GM21447 (cell line): Measurements from ENCODE around the gene EXOSC5.
"Not testable (repeated sequence)": the region's sequence is repeated elsewhere in the genome, so short reads cannot be mapped to it uniquely, and the experiment has no call there.

Experiments
- ATAC-seq: cut with Tn5 transposase; IDR thresholded peaks from one replicate; pipeline ENCODE4 v1.9.1; 2021; ENCODE audit not compliant: unreplicated experiment

EXOSC5 gene

GRCh38 chr19:41408846-41409245, 11.7 kb upstream of the EXOSC5 start:
- not testable (repeated sequence) for ATAC-seq

- no peak for ATAC-seq
Measured at GRCh38 chr19:41408256-41408655, 11.1 kb upstream of the EXOSC5 start.

GRCh38 chr19:41407271-41407670, 10.1 kb upstream of the EXOSC5 start:
- no peak for ATAC-seq

GRCh38 chr19:41405776-41406175, 8.6 kb upstream of the EXOSC5 start:
- no peak for ATAC-seq

- ATAC-seq = no peak
Measured at GRCh38 chr19:41403181-41403970, 6.2 kb upstream of the EXOSC5 start.

- no peak for ATAC-seq
Measured at GRCh38 chr19:41402010-41402409, 4.9 kb upstream of the EXOSC5 start.

- ATAC-seq = no peak
Measured at GRCh38 chr19:41401483-41401882, 4.3 kb upstream of the EXOSC5 start.

GRCh38 chr19:41399525-41399924, 2.4 kb upstream of the EXOSC5 start:
- ATAC-seq = no peak

- no peak for ATAC-seq
Measured at GRCh38 chr19:41399091-41399490, 1.9 kb upstream of the EXOSC5 start.

- no peak for ATAC-seq
Measured at GRCh38 chr19:41398598-41398997, 1.4 kb upstream of the EXOSC5 start.

- ATAC-seq = no peak
Measured at GRCh38 chr19:41398050-41398418, 875 bp upstream of the EXOSC5 start.

- ATAC-seq = no peak
Measured at GRCh38 chr19:41395355-41395754, 1.8 kb downstream of the EXOSC5 start.

GRCh38 chr19:41392775-41393174, 4.4 kb downstream of the EXOSC5 start:
- no peak for ATAC-seq

- ATAC-seq = no peak
Measured at GRCh38 chr19:41391618-41392017, 5.5 kb downstream of the EXOSC5 start.

- ATAC-seq = no peak
Measured at GRCh38 chr19:41386442-41386841, 10.7 kb downstream of the EXOSC5 start.

- no peak for ATAC-seq
Measured at GRCh38 chr19:41384351-41384750, 12.8 kb downstream of the EXOSC5 start.

- ATAC-seq = not testable (repeated sequence)
Measured at GRCh38 chr19:41381536-41381935, 15.6 kb downstream of the EXOSC5 start.

GRCh38 chr19:41377977-41378709, 19.0 kb downstream of the EXOSC5 start:
- peak; percentile 62 for ATAC-seq

- ATAC-seq = no peak
Measured at GRCh38 chr19:41376998-41377365, 20.2 kb downstream of the EXOSC5 start.

GRCh38 chr19:41376241-41376997, 20.7 kb downstream of the EXOSC5 start, which contains the start of gene TMEM91:
Gene TMEM91 (plus strand): TSS chr19:41376533. CDS start chr19:41378310, 1,777 bp downstream.
- no peak for ATAC-seq

- no peak for ATAC-seq
Measured at GRCh38 chr19:41373993-41374392, 23.2 kb downstream of the EXOSC5 start.

- no peak for ATAC-seq
Measured at GRCh38 chr19:41372501-41372900, 24.7 kb downstream of the EXOSC5 start.
